ENCODE measurements around the gene BEND6. TPM values are rescaled to one million over a fixed set of nuclear protein-coding genes. Genes with fewer than 3 reads are reported as not detected.
A peak's percentile ranks its signal among the peaks of the same experiment; 100 is the strongest.

BEND6 gene
- total RNA-seq, 1 donor from 2014 or later, result 1.3 TPM

- TF ChIP-seq, protein P1, sequence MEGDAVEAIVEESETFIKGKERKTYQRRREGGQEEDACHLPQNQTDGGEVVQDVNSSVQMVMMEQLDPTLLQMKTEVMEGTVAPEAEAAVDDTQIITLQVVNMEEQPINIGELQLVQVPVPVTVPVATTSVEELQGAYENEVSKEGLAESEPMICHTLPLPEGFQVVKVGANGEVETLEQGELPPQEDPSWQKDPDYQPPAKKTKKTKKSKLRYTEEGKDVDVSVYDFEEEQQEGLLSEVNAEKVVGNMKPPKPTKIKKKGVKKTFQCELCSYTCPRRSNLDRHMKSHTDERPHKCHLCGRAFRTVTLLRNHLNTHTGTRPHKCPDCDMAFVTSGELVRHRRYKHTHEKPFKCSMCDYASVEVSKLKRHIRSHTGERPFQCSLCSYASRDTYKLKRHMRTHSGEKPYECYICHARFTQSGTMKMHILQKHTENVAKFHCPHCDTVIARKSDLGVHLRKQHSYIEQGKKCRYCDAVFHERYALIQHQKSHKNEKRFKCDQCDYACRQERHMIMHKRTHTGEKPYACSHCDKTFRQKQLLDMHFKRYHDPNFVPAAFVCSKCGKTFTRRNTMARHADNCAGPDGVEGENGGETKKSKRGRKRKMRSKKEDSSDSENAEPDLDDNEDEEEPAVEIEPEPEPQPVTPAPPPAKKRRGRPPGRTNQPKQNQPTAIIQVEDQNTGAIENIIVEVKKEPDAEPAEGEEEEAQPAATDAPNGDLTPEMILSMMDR (conservative IDR thresholded peaks at IDR 0.05), result no peak
- Mint-ChIP-seq H3K27me3 (peaks cover 61% of the 10 kb centered on the region), H3K36me3 (no peaks in the 10 kb centered on the region), H3K4me1 (ENCODE audit: unreplicated experiment) (no peaks in the 10 kb centered on the region), H3K4me3 (peak overlapping the region; percentile 98), H3K27ac (peak overlapping the region; percentile 94), H3K9me3 (no peaks in the 10 kb centered on the region)
- DNase-seq (ENCODE audit: extremely low spot score, unreplicated experiment), result no peak
Measured at GRCh38 chr6:56953597-56954402, 1.1 kb upstream of the BEND6 start.

GRCh38 chr6:56955171-56956155, 556 bp downstream of the BEND6 start:
- Mint-ChIP-seq H3K27me3 (peaks cover 65% of the 10 kb centered on the region), H3K9me3 (no peaks in the 10 kb centered on the region), H3K4me3 (peak overlapping the region; percentile 92), H3K36me3 (no peaks in the 10 kb centered on the region), H3K27ac (peak overlapping the region; percentile 93), H3K4me1 (ENCODE audit: unreplicated experiment) (no peaks in the 10 kb centered on the region)
- TF ChIP-seq, protein P1 (conservative IDR thresholded peaks at IDR 0.05), result peak; percentile 82
- DNase-seq (ENCODE audit: extremely low spot score, unreplicated experiment), result peak; percentile 89

DNA sequence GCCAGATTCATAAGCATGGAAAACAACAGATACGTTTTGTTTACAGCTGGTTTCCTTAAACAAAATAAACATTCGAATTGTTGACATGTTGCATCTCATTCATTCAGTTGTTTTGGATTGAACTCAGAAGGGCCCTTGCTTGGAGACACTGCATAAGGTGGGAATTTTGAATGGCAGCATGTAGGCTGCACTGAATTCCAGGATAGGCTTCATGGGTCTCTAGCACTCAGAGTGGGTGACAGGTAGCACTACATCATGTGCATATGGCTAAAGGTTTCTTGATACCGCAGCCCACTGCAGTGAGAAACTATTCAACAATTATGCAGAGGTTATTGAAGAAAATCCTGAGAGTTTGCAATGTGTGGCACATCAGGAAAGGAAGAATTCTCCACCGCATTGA, 1.6 kb downstream of the BEND6 start:
- no peaks in the 10 kb centered on the region for H3K36me3 Mint-ChIP-seq
- DNase-seq (ENCODE audit: extremely low spot score, unreplicated experiment), result no peak
- no peak overlapping the region for H3K27ac Mint-ChIP-seq
- H3K9me3 Mint-ChIP-seq, result no peaks in the 10 kb centered on the region
- peaks cover 62% of the 10 kb centered on the region for H3K27me3 Mint-ChIP-seq
- H3K4me3 Mint-ChIP-seq, result peak overlapping the region; percentile 92
- TF ChIP-seq, protein P1 (conservative IDR thresholded peaks at IDR 0.05), result no peak
- H3K4me1 Mint-ChIP-seq (ENCODE audit: unreplicated experiment), result no peaks in the 10 kb centered on the region

DNA sequence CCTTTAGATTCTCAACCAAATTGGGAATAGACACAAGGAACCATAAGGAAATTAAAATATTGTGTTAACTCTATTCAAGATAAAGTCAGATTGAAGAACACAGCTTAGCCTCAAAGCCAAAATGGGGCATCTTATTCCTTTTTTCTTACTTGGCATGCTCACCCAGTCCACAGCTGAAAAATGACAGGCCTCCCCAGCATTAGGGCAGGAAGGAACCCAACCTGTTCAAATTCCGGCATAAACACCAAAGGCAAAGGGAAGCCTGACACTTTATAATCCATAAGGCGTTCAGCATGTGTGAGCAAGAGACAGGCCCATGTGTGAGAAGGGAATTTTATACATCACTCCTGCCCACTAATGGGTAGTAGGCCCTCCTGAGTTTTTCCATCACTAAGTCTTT, 2.9 kb downstream of the BEND6 start:
- H3K27me3 Mint-ChIP-seq, result peaks cover 51% of the 10 kb centered on the region
- TF ChIP-seq, protein P1 (conservative IDR thresholded peaks at IDR 0.05), result no peak

GRCh38 chr6:56958481-56958880, 3.6 kb downstream of the BEND6 start:
- H3K9me3 Mint-ChIP-seq, result no peaks in the 10 kb centered on the region

More for the DNA sequence above, 2.9 kb downstream of the BEND6 start:
- Mint-ChIP-seq H3K9me3 (no peaks in the 10 kb centered on the region), H3K4me3 (no peak overlapping the region), H3K36me3 (no peaks in the 10 kb centered on the region), H3K27ac (no peak overlapping the region), H3K4me1 (ENCODE audit: unreplicated experiment) (no peaks in the 10 kb centered on the region)
- DNase-seq (ENCODE audit: extremely low spot score, unreplicated experiment), result no peak

More at GRCh38 chr6:56958481-56958880, 3.6 kb downstream of the BEND6 start:
- Mint-ChIP-seq H3K27me3 (peaks cover 45% of the 10 kb centered on the region), H3K27ac (no peak overlapping the region), H3K4me1 (ENCODE audit: unreplicated experiment) (no peaks in the 10 kb centered on the region), H3K36me3 (no peaks in the 10 kb centered on the region), H3K4me3 (no peak overlapping the region)
- TF ChIP-seq, protein P1 (conservative IDR thresholded peaks at IDR 0.05), result no peak
- DNase-seq (ENCODE audit: extremely low spot score, unreplicated experiment), result no peak

All from type B pancreatic cell (in vitro differentiated cells).